ENCODE results near the gene TCP1. TPM values are rescaled to one million over a fixed set of nuclear protein-coding genes. Genes with fewer than 3 reads are reported as not detected.

Gene TCP1
- total and polyA plus RNA-seq, 2 of the 13 experiments (the other 11 are each of a cell fraction or from before 2014, with no cell fraction given), result 116 to 553 TPM

DNA sequence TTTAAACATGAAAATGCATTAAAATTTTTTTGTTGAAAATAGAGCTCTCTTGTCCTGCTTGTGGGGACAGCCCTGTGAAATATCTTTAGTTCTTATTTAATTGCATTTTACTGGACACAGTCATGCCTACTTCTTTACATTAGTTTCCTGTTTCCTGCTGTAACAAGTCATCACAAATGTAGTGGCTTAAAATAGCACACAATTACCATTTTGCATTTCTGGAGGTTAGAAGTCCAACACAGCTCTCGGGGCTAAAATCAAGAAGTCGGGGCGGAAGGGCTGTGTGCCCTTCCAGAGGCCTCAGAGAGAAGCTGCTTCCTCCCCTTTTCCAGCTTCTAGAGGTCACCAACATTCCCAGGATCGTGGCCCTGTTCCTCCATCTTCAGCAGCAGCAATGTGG is 40.1 kb upstream of the TCP1 start (continued):
- TF ChIP-seq, protein P1, sequence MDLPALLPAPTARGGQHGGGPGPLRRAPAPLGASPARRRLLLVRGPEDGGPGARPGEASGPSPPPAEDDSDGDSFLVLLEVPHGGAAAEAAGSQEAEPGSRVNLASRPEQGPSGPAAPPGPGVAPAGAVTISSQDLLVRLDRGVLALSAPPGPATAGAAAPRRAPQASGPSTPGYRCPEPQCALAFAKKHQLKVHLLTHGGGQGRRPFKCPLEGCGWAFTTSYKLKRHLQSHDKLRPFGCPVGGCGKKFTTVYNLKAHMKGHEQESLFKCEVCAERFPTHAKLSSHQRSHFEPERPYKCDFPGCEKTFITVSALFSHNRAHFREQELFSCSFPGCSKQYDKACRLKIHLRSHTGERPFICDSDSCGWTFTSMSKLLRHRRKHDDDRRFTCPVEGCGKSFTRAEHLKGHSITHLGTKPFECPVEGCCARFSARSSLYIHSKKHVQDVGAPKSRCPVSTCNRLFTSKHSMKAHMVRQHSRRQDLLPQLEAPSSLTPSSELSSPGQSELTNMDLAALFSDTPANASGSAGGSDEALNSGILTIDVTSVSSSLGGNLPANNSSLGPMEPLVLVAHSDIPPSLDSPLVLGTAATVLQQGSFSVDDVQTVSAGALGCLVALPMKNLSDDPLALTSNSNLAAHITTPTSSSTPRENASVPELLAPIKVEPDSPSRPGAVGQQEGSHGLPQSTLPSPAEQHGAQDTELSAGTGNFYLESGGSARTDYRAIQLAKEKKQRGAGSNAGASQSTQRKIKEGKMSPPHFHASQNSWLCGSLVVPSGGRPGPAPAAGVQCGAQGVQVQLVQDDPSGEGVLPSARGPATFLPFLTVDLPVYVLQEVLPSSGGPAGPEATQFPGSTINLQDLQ (CRISPR knock-in tag; IDR thresholded peaks at IDR 0.05), result no peak
- TF ChIP-seq CENPX (CRISPR knock-in tag; IDR thresholded peaks at IDR 0.05) (no peak), POLR2G (IDR thresholded peaks at IDR 0.05; ENCODE audit: low read depth, low read length) (no peak)
- TF ChIP-seq, protein P2, sequence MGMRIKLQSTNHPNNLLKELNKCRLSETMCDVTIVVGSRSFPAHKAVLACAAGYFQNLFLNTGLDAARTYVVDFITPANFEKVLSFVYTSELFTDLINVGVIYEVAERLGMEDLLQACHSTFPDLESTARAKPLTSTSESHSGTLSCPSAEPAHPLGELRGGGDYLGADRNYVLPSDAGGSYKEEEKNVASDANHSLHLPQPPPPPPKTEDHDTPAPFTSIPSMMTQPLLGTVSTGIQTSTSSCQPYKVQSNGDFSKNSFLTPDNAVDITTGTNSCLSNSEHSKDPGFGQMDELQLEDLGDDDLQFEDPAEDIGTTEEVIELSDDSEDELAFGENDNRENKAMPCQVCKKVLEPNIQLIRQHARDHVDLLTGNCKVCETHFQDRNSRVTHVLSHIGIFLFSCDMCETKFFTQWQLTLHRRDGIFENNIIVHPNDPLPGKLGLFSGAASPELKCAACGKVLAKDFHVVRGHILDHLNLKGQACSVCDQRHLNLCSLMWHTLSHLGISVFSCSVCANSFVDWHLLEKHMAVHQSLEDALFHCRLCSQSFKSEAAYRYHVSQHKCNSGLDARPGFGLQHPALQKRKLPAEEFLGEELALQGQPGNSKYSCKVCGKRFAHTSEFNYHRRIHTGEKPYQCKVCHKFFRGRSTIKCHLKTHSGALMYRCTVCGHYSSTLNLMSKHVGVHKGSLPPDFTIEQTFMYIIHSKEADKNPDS (CRISPR knock-in tag; IDR thresholded peaks at IDR 0.05), result no peak

DNA sequence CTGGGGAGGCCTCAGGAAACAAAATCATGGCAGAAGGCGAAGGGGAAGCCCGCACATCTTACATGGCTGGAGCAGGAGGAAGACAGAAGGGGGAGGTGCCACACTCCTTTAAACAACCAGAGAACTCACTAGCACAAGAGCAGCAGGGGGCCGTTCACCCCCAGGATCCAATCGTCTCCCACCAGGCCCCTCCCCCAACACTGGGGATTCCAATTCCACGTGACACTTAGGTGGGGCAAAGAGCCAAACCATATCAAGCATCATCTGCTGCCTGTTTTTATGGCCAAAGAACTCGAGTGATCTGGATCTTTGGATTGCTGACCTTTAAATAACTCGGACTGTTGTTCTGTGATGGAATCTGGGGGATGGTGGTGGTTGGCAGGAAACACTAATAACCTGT is 38.7 kb upstream of the TCP1 start:
- WGBS (ENCODE audit: low lambda C conversion rate), result 29% methylated on average over 7 of the region's 7 CpGs
- Histone ChIP-seq H3K79me2 (ENCODE audit: insufficient read depth, low read length) (no peaks in the 10 kb centered on the region), H3K4me3 (replicated peaks in 1 of 3; ENCODE audit: insufficient read depth in 1 of 3, low read depth in 2 of 3, low read length in 3 of 3) (no peak overlapping the region), H3K9ac (ENCODE audit: insufficient read depth, low read depth, low read length) (no peak overlapping the region), H3K27ac (ENCODE audit: extremely low read length, insufficient read depth, low read length) (no peak overlapping the region), H3K4me1 (ENCODE audit: insufficient read depth, low read length) (peaks cover 2% of the 10 kb centered on the region; the same call in 1 of the 2 replicates), H4K20me1 (ENCODE audit: insufficient read depth, low read length) (no peaks in the 10 kb centered on the region), H3K27me3 (ENCODE audit: control insufficient read depth in 1 of 2, insufficient read depth in 2 of 2, low read length in 2 of 2) (peaks cover 4 to 53% of the 10 kb centered on the region in 2 experiments; a peak in 3 of 5 replicates), H3K9me3 (ENCODE audit: low read length) (no peaks in the 10 kb centered on the region), H2AFZ (ENCODE audit: low read length) (no peak overlapping the region), H3K36me3 (replicated peaks in 1 of 2; ENCODE audit: control insufficient read depth in 1 of 2, insufficient read depth in 2 of 2, low read length in 2 of 2) (no peaks in the 10 kb centered on the region), H3K4me2 (ENCODE audit: low read depth, low read length) (no peak overlapping the region)
- FAIRE-seq, result no peak
- in situ Hi-C loops (cut with HindIII; ENCODE audit: extremely low pct_ligation_motif_present, low pct_unique_long_range_greater_than_20kb) (no loop called here), intact Hi-C loops (cut with micrococcal nuclease; ENCODE audit: unreplicated experiment) (no loop called here)
- BruUV-seq (replicated peaks), result no TSS peak
- CTCF ChIA-PET (ENCODE audit: low intra/inter-chr PET ratio, low total read pairs), result no interaction called here
- POLR2A ChIA-PET, result no interaction called here
- no peak for ATAC-seq
- DNase-seq (ENCODE audit: low spot score), result no peak
- TF ChIP-seq NR2F2 (IDR thresholded peaks at IDR 0.05; ENCODE audit: borderline replicate concordance, low read depth) (no peak), ZNF543 (CRISPR knock-in tag; IDR thresholded peaks at IDR 0.05) (no peak), KLF13 (CRISPR knock-in tag; IDR thresholded peaks at IDR 0.05) (no peak), KAT8 (CRISPR knock-in tag; IDR thresholded peaks at IDR 0.05) (no peak), HMGA1 (CRISPR knock-in tag; conservative IDR thresholded peaks at IDR 0.05) (no peak), ZNF550 (CRISPR knock-in tag; IDR thresholded peaks at IDR 0.05; ENCODE audit: borderline replicate concordance) (no peak)
- TF ChIP-seq, protein P3, sequence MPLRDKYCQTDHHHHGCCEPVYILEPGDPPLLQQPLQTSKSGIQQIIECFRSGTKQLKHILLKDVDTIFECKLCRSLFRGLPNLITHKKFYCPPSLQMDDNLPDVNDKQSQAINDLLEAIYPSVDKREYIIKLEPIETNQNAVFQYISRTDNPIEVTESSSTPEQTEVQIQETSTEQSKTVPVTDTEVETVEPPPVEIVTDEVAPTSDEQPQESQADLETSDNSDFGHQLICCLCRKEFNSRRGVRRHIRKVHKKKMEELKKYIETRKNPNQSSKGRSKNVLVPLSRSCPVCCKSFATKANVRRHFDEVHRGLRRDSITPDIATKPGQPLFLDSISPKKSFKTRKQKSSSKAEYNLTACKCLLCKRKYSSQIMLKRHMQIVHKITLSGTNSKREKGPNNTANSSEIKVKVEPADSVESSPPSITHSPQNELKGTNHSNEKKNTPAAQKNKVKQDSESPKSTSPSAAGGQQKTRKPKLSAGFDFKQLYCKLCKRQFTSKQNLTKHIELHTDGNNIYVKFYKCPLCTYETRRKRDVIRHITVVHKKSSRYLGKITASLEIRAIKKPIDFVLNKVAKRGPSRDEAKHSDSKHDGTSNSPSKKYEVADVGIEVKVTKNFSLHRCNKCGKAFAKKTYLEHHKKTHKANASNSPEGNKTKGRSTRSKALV (CRISPR knock-in tag; IDR thresholded peaks at IDR 0.05), result no peak
- TF ChIP-seq, protein P4, sequence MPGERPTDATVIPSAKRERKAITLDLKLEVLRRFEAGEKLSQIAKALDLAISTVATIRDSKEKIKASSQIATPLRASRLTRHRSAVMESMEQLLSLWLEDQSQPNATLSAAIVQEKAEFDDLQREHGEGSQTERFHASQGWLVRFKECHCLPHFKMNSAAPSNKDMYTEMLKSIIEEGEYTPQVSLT (CRISPR knock-in tag; IDR thresholded peaks at IDR 0.05; ENCODE audit: borderline replicate concordance, low read depth), result no peak

Measured in HepG2 (cell line).